ENCODE results near the gene GLYATL1.
"Not testable (repeated sequence)": the region's sequence is repeated elsewhere in the genome, so short reads cannot be mapped to it uniquely, and the experiment has no call there.

GLYATL1 gene

GRCh38 chr11:58992489-58992888 is 53.2 kb downstream of the GLYATL1 start:
- ATAC-seq (replicated peaks) (peak; percentile 67 to 71), DNase-seq (no peak)
- Mint-ChIP-seq H3K9me3 (peaks cover 3 to 6% of the 10 kb centered on the region in 2 donors), H3K36me3 (peaks cover 15 to 17% of the 10 kb centered on the region in 2 donors), H3K27me3 (no peaks in the 10 kb centered on the region), H3K27ac (peak overlapping the region; percentile 67), H3K4me3 (no peak overlapping the region), H3K4me1 (peaks cover 17 to 36% of the 10 kb centered on the region in 2 donors)

GRCh38 chr11:58994171-58994570 is 54.9 kb downstream of the GLYATL1 start:
- Mint-ChIP-seq H3K36me3 (peaks cover 11 to 14% of the 10 kb centered on the region in 2 donors), H3K27ac (no peak overlapping the region), H3K4me3 (peak overlapping the region; percentile 3 to 27), H3K9me3 (no peaks in the 10 kb centered on the region), H3K4me1 (peaks cover 20 to 43% of the 10 kb centered on the region in 2 donors), H3K27me3 (no peaks in the 10 kb centered on the region)
- peak; percentile 13 for DNase-seq
- ATAC-seq (replicated peaks) = peak; percentile 88 to 89

GRCh38 chr11:58998480-58999290 is 59.4 kb downstream of the GLYATL1 start:
- peaks cover 0 to 7% of the 10 kb centered on the region in 2 donors for H3K36me3 Mint-ChIP-seq
- ATAC-seq (replicated peaks) (peak; percentile 35 to 41), DNase-seq (no peak)
- H3K9me3 Mint-ChIP-seq = no peaks in the 10 kb centered on the region
- no peaks in the 10 kb centered on the region for H3K27me3 Mint-ChIP-seq
- H3K27ac Mint-ChIP-seq = peak overlapping the region; percentile 42
- H3K4me1 Mint-ChIP-seq = peaks cover 17 to 27% of the 10 kb centered on the region in 2 donors
- H3K4me3 Mint-ChIP-seq = no peak overlapping the region

DNA sequence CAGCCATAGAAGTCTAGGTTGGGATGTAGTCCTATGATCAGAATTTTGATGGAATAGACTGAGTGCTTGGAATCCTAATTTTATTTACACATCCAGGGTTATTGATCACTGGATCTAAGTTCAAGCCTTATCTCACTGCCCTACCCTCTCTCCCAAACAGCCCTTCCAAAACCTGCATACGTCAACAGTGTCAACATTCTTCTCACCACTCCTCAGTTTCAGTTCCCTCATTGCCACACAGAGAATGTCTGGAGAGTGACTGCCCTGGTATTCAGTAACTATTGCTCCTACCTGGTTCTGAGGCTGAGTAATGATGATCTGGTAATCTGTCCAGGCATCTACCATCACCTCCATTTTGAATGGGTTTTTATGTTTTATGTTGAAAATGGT is 60.0 kb downstream of the GLYATL1 start:
- Mint-ChIP-seq H3K4me3 (peak overlapping the region in 1 of 2 donors; percentile 14), H3K36me3 (peaks cover 0 to 5% of the 10 kb centered on the region in 2 donors), H3K9me3 (no peaks in the 10 kb centered on the region), H3K4me1 (peaks cover 13 to 21% of the 10 kb centered on the region in 2 donors), H3K27ac (peak overlapping the region; percentile 68), H3K27me3 (no peaks in the 10 kb centered on the region)
- ATAC-seq (replicated peaks) (peak; percentile 99 to 100), DNase-seq (peak; percentile 27)

DNA sequence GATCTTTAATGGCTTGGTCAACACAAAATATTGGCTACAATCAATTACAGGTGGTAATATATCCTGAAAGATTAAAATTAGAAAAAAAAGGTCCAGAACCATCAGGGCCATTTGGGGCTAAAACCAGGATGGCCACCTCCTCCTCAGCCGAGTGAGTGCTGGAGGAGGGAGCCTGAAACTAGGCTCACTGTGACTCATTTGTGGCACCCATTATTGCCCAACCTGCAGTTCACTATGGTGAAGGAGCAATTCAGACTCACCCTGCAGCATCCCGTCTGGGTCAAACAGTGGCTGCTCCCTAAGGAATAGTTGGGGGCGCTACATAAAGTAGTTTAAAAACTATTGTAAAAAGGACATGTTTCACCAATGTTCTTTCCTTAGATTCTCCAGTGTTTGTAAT is 60.7 kb downstream of the GLYATL1 start:
- Mint-ChIP-seq H3K27ac (no peak overlapping the region), H3K27me3 (no peaks in the 10 kb centered on the region), H3K4me1 (peaks cover 7 to 13% of the 10 kb centered on the region in 2 donors), H3K36me3 (peaks cover 0 to 5% of the 10 kb centered on the region in 2 donors), H3K9me3 (no peaks in the 10 kb centered on the region), H3K4me3 (no peak overlapping the region)
- no peak for ATAC-seq (replicated peaks)
- no peak for DNase-seq

DNA sequence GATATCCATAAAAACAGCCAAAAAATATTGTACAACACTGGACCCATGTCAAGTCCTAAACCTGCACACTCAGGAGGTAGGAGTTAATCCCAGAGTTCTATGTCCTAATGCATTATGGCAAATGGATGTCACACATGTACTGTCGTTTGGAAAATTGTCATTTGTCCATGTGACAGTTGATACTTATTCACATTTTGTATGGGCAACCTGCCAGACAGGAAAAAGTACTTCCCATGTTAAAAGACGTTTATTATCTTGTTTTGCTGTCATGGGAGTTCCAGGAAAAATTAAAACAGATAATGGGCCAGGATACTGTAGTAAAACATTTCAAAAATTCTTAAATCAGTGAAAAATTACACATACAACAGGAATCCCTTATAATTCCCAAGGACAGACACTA is 62.7 kb downstream of the GLYATL1 start:
- not testable (repeated sequence) for H3K9me3 Mint-ChIP-seq; ATAC-seq (replicated peaks); H3K27ac Mint-ChIP-seq; H3K4me3 Mint-ChIP-seq; DNase-seq; H3K36me3 Mint-ChIP-seq; H3K27me3 Mint-ChIP-seq
- H3K4me1 Mint-ChIP-seq = peaks cover 10 to 13% of the 10 kb centered on the region in 2 donors

Measured in stimulated activated naive B cell treated with anti-CD40 and anti-IgM and Interleukin-4, amounts not matched to agents 10 μg/mL and 1 μg/mL and 100 μg/mL, for 72 hours (primary cell).